Activated T-helper 1 cell treated with anti-CD3 and anti-CD28 coated beads, Interleukin-12 subunit alpha, Interleukin-12 subunit beta, Interleukin-2, Interleukin-4 antibody, amounts not matched to agents 30 ng/mL and 10 ng/mL and 1 ng/mL, durations not matched to agents 14 hours and 24 hours and 36 hours (primary cell): ENCODE measurements around the gene DOCK1. TPM values are rescaled to one million over a fixed set of nuclear protein-coding genes. Genes with fewer than 3 reads are reported as not detected.

Experiments used
- DNase-seq: peaks from one replicate; pipeline ENCODE4 v3.0.0; 2021; ENCODE audit warnings: low spot score
- H3K27ac Mint-ChIP-seq: one replicate; pipeline ENCODE4 v1.8.0; 2021; ENCODE audit warnings: mild to moderate bottlenecking, mixed read lengths
- H3K27me3 Mint-ChIP-seq: one replicate; pipeline ENCODE4 v1.8.0; 2022; ENCODE audit warnings: mild to moderate bottlenecking, moderate library complexity, mixed read lengths; ENCODE audit not compliant: insufficient read depth
- H3K36me3 Mint-ChIP-seq: one replicate; pipeline ENCODE4 v1.8.0; 2021; ENCODE audit warnings: low read depth, mixed read lengths
- H3K4me1 Mint-ChIP-seq: one replicate; pipeline ENCODE4 v1.8.0; 2021; ENCODE audit warnings: low read depth, mixed read lengths
- H3K4me3 Mint-ChIP-seq: one replicate; pipeline ENCODE4 v1.8.0; 2021; ENCODE audit warnings: mild to moderate bottlenecking, moderate library complexity, mixed read lengths
- H3K9me3 Mint-ChIP-seq: one replicate; pipeline ENCODE4 v1.8.0; 2021; ENCODE audit warnings: mixed read lengths
- intact Hi-C: fragments of 100-400 bp; cut with micrococcal nuclease; formaldehyde crosslinking; loops from one replicate; pipeline ENCODE4 v1.15.1; 2024
- total RNA-seq: library from RNA; stranded (reverse); gene quantifications from 2 replicates; pipeline ENCODE4 v1.2.3, GENCODE V29; 2022

DOCK1 gene
- total RNA-seq, 1 donor from 2014 or later = 0.75 TPM

GRCh38 chr10:127440371-127440770 is 535.1 kb downstream of the DOCK1 start:
- H3K4me1 Mint-ChIP-seq = no peaks in the 10 kb centered on the region
- no peak overlapping the region for H3K27ac Mint-ChIP-seq
- H3K27me3 Mint-ChIP-seq = no peaks in the 10 kb centered on the region
- no peak for DNase-seq
- H3K9me3 Mint-ChIP-seq = no peaks in the 10 kb centered on the region
- no peaks in the 10 kb centered on the region for H3K36me3 Mint-ChIP-seq
- intact Hi-C loops = no loop called here
- H3K4me3 Mint-ChIP-seq = no peak overlapping the region

- intact Hi-C loops = no loop called here
- Mint-ChIP-seq H3K36me3 (no peaks in the 10 kb centered on the region), H3K9me3 (no peaks in the 10 kb centered on the region), H3K27ac (no peak overlapping the region), H3K4me1 (no peaks in the 10 kb centered on the region), H3K27me3 (no peaks in the 10 kb centered on the region), H3K4me3 (no peak overlapping the region)
- no peak for DNase-seq
Observed at GRCh38 chr10:127441350-127442219, 536.4 kb downstream of the DOCK1 start.

- Mint-ChIP-seq H3K9me3 (no peaks in the 10 kb centered on the region), H3K4me1 (no peaks in the 10 kb centered on the region), H3K36me3 (no peaks in the 10 kb centered on the region), H3K4me3 (no peak overlapping the region), H3K27me3 (no peaks in the 10 kb centered on the region), H3K27ac (no peak overlapping the region)
- intact Hi-C loops = no loop called here
- DNase-seq = no peak
Observed at GRCh38 chr10:127442220-127442525, 536.9 kb downstream of the DOCK1 start.

DNA sequence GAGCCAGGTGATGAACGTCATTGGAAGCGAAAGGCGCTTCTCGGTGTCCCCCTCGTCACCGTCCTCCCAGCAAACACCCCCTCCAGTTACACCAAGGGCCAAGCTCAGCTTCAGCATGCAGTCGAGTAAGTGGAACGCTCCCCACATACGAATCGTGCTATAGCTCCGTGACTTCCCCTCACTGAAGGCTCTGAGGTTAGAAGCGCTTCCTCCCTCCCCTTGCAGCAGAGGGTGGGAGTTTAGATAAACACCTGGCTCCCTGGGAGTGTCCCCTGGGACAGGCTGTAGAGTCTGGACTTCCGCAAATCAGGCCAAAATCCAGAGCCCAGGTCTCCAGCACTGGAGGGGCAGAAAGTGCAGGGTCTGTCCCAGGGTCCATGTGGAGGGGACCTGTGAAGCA is 538.9 kb downstream of the DOCK1 start:
- Mint-ChIP-seq H3K4me1 (no peaks in the 10 kb centered on the region), H3K4me3 (no peak overlapping the region)

GRCh38 chr10:127447197-127447596 is 542.0 kb downstream of the DOCK1 start:
- Mint-ChIP-seq H3K27me3 (peaks cover 2% of the 10 kb centered on the region), H3K9me3 (no peaks in the 10 kb centered on the region), H3K4me1 (no peaks in the 10 kb centered on the region), H3K27ac (no peak overlapping the region), H3K36me3 (no peaks in the 10 kb centered on the region), H3K4me3 (no peak overlapping the region)
- intact Hi-C loops = no loop called here
- no peak for DNase-seq

More for the DNA sequence above, 538.9 kb downstream of the DOCK1 start:
- no peaks in the 10 kb centered on the region for H3K9me3 Mint-ChIP-seq
- peaks cover 2% of the 10 kb centered on the region for H3K27me3 Mint-ChIP-seq
- H3K27ac Mint-ChIP-seq = no peak overlapping the region
- intact Hi-C loops = no loop called here
- no peaks in the 10 kb centered on the region for H3K36me3 Mint-ChIP-seq
- DNase-seq = no peak

GRCh38 chr10:127449490-127449889 is 544.3 kb downstream of the DOCK1 start:
- peaks cover 2% of the 10 kb centered on the region for H3K27me3 Mint-ChIP-seq
- H3K9me3 Mint-ChIP-seq = no peaks in the 10 kb centered on the region
- no peaks in the 10 kb centered on the region for H3K4me1 Mint-ChIP-seq
- H3K27ac Mint-ChIP-seq = no peak overlapping the region
- no peak for DNase-seq
- intact Hi-C loops = no loop called here
- no peaks in the 10 kb centered on the region for H3K36me3 Mint-ChIP-seq
- no peak overlapping the region for H3K4me3 Mint-ChIP-seq

DNA sequence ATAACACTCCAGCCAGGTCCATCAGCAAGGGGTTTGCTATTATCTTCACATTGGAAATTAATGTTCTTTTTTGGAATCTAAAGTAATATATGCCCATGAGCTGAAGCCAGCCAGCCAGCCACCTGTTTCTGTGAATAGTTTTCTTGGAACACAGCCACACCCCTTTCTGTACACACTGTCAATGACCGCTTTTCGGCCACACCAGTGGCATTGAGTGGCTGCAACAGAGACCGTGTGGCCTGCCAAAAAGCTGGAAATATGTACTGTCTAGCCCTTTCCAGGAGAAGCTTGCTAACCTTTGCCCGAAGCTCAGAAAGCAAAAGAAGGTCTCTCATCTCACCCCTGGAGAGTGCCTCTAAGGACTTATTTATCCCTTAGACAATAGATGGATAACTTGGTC is 545.4 kb downstream of the DOCK1 start:
- H3K4me1 Mint-ChIP-seq = no peaks in the 10 kb centered on the region
- H3K4me3 Mint-ChIP-seq = no peak overlapping the region
- no peaks in the 10 kb centered on the region for H3K9me3 Mint-ChIP-seq
- no peak for DNase-seq
- H3K36me3 Mint-ChIP-seq = no peaks in the 10 kb centered on the region
- H3K27me3 Mint-ChIP-seq = peaks cover 2% of the 10 kb centered on the region
- intact Hi-C loops = no loop called here
- H3K27ac Mint-ChIP-seq = no peak overlapping the region

GRCh38 chr10:127451628-127452027 is 546.4 kb downstream of the DOCK1 start:
- no peaks in the 10 kb centered on the region for H3K9me3 Mint-ChIP-seq
- intact Hi-C loops = no loop called here
- no peak for DNase-seq
- H3K4me3 Mint-ChIP-seq = no peak overlapping the region
- peaks cover 2% of the 10 kb centered on the region for H3K27me3 Mint-ChIP-seq
- H3K36me3 Mint-ChIP-seq = no peaks in the 10 kb centered on the region
- H3K27ac Mint-ChIP-seq = no peak overlapping the region
- no peaks in the 10 kb centered on the region for H3K4me1 Mint-ChIP-seq

- Mint-ChIP-seq H3K9me3 (no peaks in the 10 kb centered on the region), H3K4me3 (no peak overlapping the region), H3K36me3 (no peaks in the 10 kb centered on the region), H3K4me1 (no peaks in the 10 kb centered on the region), H3K27me3 (peaks cover under 1% of the 10 kb centered on the region), H3K27ac (no peak overlapping the region)
- intact Hi-C loops = no loop called here
- no peak for DNase-seq
Observed at GRCh38 chr10:127452568-127452967, 547.3 kb downstream of the DOCK1 start.

GRCh38 chr10:127453706-127454105 is 548.5 kb downstream of the DOCK1 start:
- Mint-ChIP-seq H3K9me3 (peaks cover 5% of the 10 kb centered on the region), H3K27ac (no peak overlapping the region), H3K4me3 (no peak overlapping the region), H3K4me1 (no peaks in the 10 kb centered on the region), H3K27me3 (no peaks in the 10 kb centered on the region), H3K36me3 (no peaks in the 10 kb centered on the region)
- no peak for DNase-seq
- intact Hi-C loops = no loop called here

DNA sequence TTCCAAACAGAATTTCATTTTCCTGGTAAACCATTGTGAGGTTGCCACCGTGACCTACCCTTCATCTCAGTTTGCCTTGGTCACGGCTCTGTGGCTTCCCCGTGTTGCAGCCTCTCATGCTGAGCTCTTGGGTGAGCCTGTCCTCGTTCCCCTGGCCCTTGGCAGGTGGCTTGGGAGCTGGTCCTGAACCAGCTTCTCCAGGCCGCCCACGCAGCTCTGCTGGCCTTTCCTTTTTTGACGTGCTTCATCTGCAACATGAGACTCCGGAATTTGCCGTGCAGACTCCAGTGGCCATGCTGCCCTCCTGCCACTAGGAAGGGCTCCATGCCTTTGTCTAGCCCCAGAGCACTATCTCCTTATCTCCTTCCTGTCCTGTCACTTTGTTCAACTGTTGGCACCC is 550.9 kb downstream of the DOCK1 start:
- Mint-ChIP-seq H3K36me3 (no peaks in the 10 kb centered on the region), H3K27ac (no peak overlapping the region), H3K4me1 (no peaks in the 10 kb centered on the region), H3K27me3 (no peaks in the 10 kb centered on the region), H3K4me3 (no peak overlapping the region), H3K9me3 (peaks cover 5% of the 10 kb centered on the region)
- intact Hi-C loops = no loop called here
- DNase-seq = no peak

- H3K27ac Mint-ChIP-seq = no peak overlapping the region
- no peak overlapping the region for H3K4me3 Mint-ChIP-seq
- no peaks in the 10 kb centered on the region for H3K4me1 Mint-ChIP-seq
- H3K9me3 Mint-ChIP-seq = peaks cover 5% of the 10 kb centered on the region
- DNase-seq = no peak
- no peaks in the 10 kb centered on the region for H3K27me3 Mint-ChIP-seq
- H3K36me3 Mint-ChIP-seq = no peaks in the 10 kb centered on the region
- intact Hi-C loops = no loop called here
Observed at GRCh38 chr10:127458016-127458810, 553.0 kb downstream of the DOCK1 start.

- no peaks in the 10 kb centered on the region for H3K27me3 Mint-ChIP-seq
- no peak overlapping the region for H3K27ac Mint-ChIP-seq
- H3K36me3 Mint-ChIP-seq = no peaks in the 10 kb centered on the region
- no peaks in the 10 kb centered on the region for H3K4me1 Mint-ChIP-seq
- H3K4me3 Mint-ChIP-seq = no peak overlapping the region
- intact Hi-C loops = no loop called here
- peaks cover 5% of the 10 kb centered on the region for H3K9me3 Mint-ChIP-seq
- DNase-seq = no peak
Observed at GRCh38 chr10:127458829-127459228, 553.6 kb downstream of the DOCK1 start.
